MM.1S (cell line): Measurements from ENCODE around the gene RBM42.

Source experiments
- CTCF ChIP-seq: fragments of 300-600 bp; sonication (generic); IDR thresholded peaks from 2 replicates; pipeline ENCODE4 v1.5.1; 2016; ENCODE audit warnings: antibody characterized with exemption, low read length, mixed read lengths
- EZH2 ChIP-seq: fragments of 300-600 bp; sonication (generic); optimal IDR thresholded peaks from 2 replicates; pipeline ENCODE3; 2017; ENCODE audit warnings: low read depth, mild to moderate bottlenecking, antibody characterized with exemption, low read length, mixed read lengths
- EZH2phosphoT487 ChIP-seq: fragments of 300-600 bp; sonication (generic); IDR thresholded peaks from 2 replicates; pipeline ENCODE4 v1.6.1; 2018; ENCODE audit warnings: antibody characterized with exemption, low read length

GRCh38 chr19:35657904-35658700, 29.3 kb downstream of the RBM42 start:
- TF ChIP-seq CTCF, result no peak
- no peak for TF ChIP-seq EZH2
- no peak for TF ChIP-seq EZH2phosphoT487
